Neural crest cell (in vitro differentiated cells): ENCODE data around the gene KLHL35. TPM values are rescaled to one million over a fixed set of nuclear protein-coding genes. Genes with fewer than 3 reads are reported as not detected.
"Not testable (repeated sequence)": the region's sequence is repeated elsewhere in the genome, so short reads cannot be mapped to it uniquely, and the experiment has no call there.

Source experiments
- DNase-seq: peaks from one replicate; pipeline ENCODE4 v3.0.0; 2021; ENCODE audit warnings: low read depth, mixed read lengths, low spot score
- H3K27ac Mint-ChIP-seq: one replicate; pipeline ENCODE4 v1.8.0; 2021; ENCODE audit warnings: mild to moderate bottlenecking, mixed read lengths; ENCODE audit not compliant: unreplicated experiment
- H3K27me3 Mint-ChIP-seq: 2 replicates; pipeline ENCODE4 v1.8.0; 2021; ENCODE audit warnings: low read depth, mild to moderate bottlenecking, mixed read lengths
- H3K36me3 Mint-ChIP-seq: 2 replicates; pipeline ENCODE4 v1.8.0; 2021; ENCODE audit warnings: low read depth, mild to moderate bottlenecking, mixed read lengths
- H3K4me1 Mint-ChIP-seq: 2 replicates; pipeline ENCODE4 v1.8.0; 2021; ENCODE audit warnings: mixed read lengths
- H3K4me3 Mint-ChIP-seq: one replicate; pipeline ENCODE4 v1.8.0; 2021; ENCODE audit warnings: mild to moderate bottlenecking, mixed read lengths
- H3K9me3 Mint-ChIP-seq: 2 replicates; pipeline ENCODE4 v1.8.0; 2021; ENCODE audit warnings: mixed read lengths
- CTCF ChIP-seq: fragments of 200-600 bp; sonication (generic); conservative IDR thresholded peaks from 2 replicates; pipeline ENCODE4 v1.5.0; 2021; ENCODE audit warnings: antibody characterized with exemption, mild to moderate bottlenecking
- total RNA-seq: library from RNA; stranded (reverse); gene quantifications from 2 replicates; pipeline ENCODE4 v1.2.1, GENCODE V29; 2021

The KLHL35 gene
- total RNA-seq, 1 donor from 2014 or later = 11.6 TPM

- Mint-ChIP-seq H3K27me3 (no peaks in the 10 kb centered on the region), H3K36me3 (peaks cover 20% of the 10 kb centered on the region), H3K4me3 (no peak overlapping the region), H3K27ac (no peak overlapping the region), H3K4me1 (no peaks in the 10 kb centered on the region), H3K9me3 (no peaks in the 10 kb centered on the region)
- DNase-seq = no peak
- TF ChIP-seq CTCF = no peak
Measured at GRCh38 chr11:75413864-75414263, 19.1 kb downstream of the KLHL35 start.

DNA sequence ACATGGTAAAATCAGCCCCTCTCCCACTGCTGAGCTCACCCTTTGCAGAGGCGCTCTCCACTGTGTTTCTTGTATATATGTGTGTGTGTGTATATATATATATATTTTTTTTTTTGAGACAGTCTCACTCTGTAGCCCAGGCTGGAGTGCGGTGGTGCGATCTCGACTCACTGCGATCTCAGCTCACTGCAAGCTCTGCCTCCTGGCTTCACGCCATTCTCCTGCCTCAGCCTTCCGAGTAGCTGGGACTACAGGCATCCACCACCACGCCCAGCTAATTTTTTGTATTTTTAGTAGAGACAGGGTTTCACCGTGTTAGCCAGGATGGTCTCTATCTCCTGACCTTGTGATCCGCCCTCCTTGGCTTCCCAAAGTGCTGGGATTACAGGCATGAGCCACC, 19.9 kb downstream of the KLHL35 start:
- H3K27me3 Mint-ChIP-seq, H3K9me3 Mint-ChIP-seq, H3K4me1 Mint-ChIP-seq, H3K27ac Mint-ChIP-seq, DNase-seq: not testable (repeated sequence)
- Mint-ChIP-seq H3K36me3 (peaks cover 22% of the 10 kb centered on the region), H3K4me3 (peak overlapping the region; percentile 54)

DNA sequence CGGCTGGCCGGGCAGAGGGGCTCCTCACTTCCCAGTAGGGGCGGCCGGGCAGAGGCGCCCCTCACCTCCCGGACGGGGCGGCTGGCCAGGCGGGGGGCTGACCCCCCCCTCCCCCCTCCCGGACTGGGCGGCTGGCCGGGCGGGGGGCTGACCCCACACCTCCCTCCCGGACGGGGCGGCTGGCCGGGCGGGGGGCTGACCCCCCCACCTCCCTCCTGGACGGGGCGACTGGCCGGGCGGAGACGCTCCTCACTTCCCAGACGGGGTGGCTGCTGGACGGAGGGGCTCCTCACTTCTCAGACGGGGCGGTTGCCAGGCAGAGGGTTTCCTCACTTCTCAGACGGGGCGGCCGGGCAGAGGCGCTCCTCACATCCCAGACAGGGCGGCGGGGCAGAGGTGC, 23.0 kb downstream of the KLHL35 start:
- H3K4me3 Mint-ChIP-seq, H3K4me1 Mint-ChIP-seq, DNase-seq, H3K27ac Mint-ChIP-seq, H3K27me3 Mint-ChIP-seq, H3K9me3 Mint-ChIP-seq: not testable (repeated sequence)
- peaks cover 29% of the 10 kb centered on the region for H3K36me3 Mint-ChIP-seq

DNA sequence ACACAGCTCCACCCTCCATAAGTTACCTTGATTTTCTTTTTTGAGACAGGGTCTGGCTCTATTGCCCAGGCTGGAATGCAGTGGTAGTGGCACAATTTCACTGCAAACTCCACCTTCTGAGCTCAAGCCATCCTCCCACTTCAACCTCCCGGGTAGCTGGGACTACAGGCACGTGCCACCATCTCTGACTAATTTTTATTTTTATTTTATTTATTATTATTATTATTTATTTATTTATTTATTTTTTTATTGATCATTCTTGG, 24.1 kb downstream of the KLHL35 start:
- no peak for TF ChIP-seq CTCF
- Mint-ChIP-seq H3K9me3 (peaks cover 3% of the 10 kb centered on the region), H3K27ac (no peak overlapping the region), H3K4me1 (peaks cover 12% of the 10 kb centered on the region), H3K27me3 (peaks cover 3% of the 10 kb centered on the region), H3K36me3 (peaks cover 34% of the 10 kb centered on the region), H3K4me3 (no peak overlapping the region)
- DNase-seq = no peak

GRCh38 chr11:75406338-75406777, 26.6 kb downstream of the KLHL35 start:
- Mint-ChIP-seq H3K4me3 (peak overlapping the region; percentile 59), H3K9me3 (peaks cover 3% of the 10 kb centered on the region), H3K27me3 (peaks cover 3% of the 10 kb centered on the region), H3K36me3 (peaks cover 46% of the 10 kb centered on the region), H3K4me1 (peaks cover 37% of the 10 kb centered on the region), H3K27ac (no peak overlapping the region)
- DNase-seq = no peak
- no peak for TF ChIP-seq CTCF

GRCh38 chr11:75403983-75404658, 28.9 kb downstream of the KLHL35 start:
- peaks cover 3% of the 10 kb centered on the region for H3K9me3 Mint-ChIP-seq
- peaks cover 50% of the 10 kb centered on the region for H3K4me1 Mint-ChIP-seq
- DNase-seq = no peak
- TF ChIP-seq CTCF = no peak
- H3K27me3 Mint-ChIP-seq = peaks cover 6% of the 10 kb centered on the region
- H3K36me3 Mint-ChIP-seq = peaks cover 49% of the 10 kb centered on the region
- H3K27ac Mint-ChIP-seq = no peak overlapping the region
- peak overlapping the region; percentile 94 for H3K4me3 Mint-ChIP-seq
